ENCODE results near the gene PROSER1. TPM values are rescaled to one million over a fixed set of nuclear protein-coding genes. Genes with fewer than 3 reads are reported as not detected.

PROSER1 gene
- total and polyA plus RNA-seq, 2 donors from 2014 or later, result 9.0 to 26.3 TPM

DNA sequence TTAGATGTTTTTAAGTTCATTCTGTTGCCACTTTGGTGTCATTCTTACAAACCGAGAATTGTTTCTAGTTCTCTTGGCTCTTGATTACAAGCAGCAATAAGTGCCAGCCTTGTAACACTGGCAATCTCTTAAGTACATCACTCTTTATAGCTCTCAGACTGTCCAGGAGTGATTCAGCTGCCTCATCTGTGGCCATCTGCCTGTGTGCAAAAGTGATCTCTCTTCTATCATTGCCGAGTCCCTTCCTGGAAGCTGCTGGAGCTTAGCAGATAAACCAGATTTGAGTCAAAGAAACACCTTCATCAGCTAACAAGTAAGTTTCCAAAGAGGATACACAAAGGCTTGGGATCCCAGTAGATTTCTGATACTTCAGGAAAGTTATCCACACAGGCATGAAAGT lies 70.4 kb downstream of the PROSER1 start:
- Histone ChIP-seq H3K4me3 (ENCODE audit: low read length in 3 of 3) (no peak overlapping the region), H3K27ac (ENCODE audit: low read depth in 2 of 2, low read length in 2 of 2) (no peak overlapping the region), H3K9ac (ENCODE audit: low read length in 3 of 3) (no peak overlapping the region), H3K36me3 (ENCODE audit: control insufficient read depth in 2 of 3, insufficient read depth in 3 of 3, low read length in 3 of 3) (no peaks in the 10 kb centered on the region), H3K27me3 (ENCODE audit: control insufficient read depth, insufficient read depth, low read length) (no peaks in the 10 kb centered on the region), H3K4me1 (ENCODE audit: control insufficient read depth in 2 of 3, insufficient read depth in 2 of 3, low read depth in 1 of 3, low read length in 3 of 3) (no peaks in the 10 kb centered on the region), H3K9me3 (ENCODE audit: control insufficient read depth in 2 of 3, insufficient read depth in 1 of 3, low read length in 3 of 3) (no peaks in the 10 kb centered on the region)
- TF ChIP-seq CTCF (IDR thresholded peaks at IDR 0.05; ENCODE audit: borderline replicate concordance, extremely low read depth, insufficient read depth), result no peak
- intact Hi-C loops (cut with DNase I), result no loop called here
- no peak for DNase-seq
- no peak for FAIRE-seq

GRCh38 chr13:38965281-38965680 lies 72.6 kb downstream of the PROSER1 start:
- Histone ChIP-seq H3K9me3 (ENCODE audit: control insufficient read depth in 2 of 3, insufficient read depth in 1 of 3, low read length in 3 of 3) (peaks cover 0 to 3% (median 0%) of the 10 kb centered on the region in 3 donors), H3K4me1 (ENCODE audit: control insufficient read depth in 2 of 3, insufficient read depth in 2 of 3, low read depth in 1 of 3, low read length in 3 of 3) (no peaks in the 10 kb centered on the region), H3K36me3 (ENCODE audit: control insufficient read depth in 2 of 3, insufficient read depth in 3 of 3, low read length in 3 of 3) (no peaks in the 10 kb centered on the region), H3K27ac (ENCODE audit: low read depth in 2 of 2, low read length in 2 of 2) (no peak overlapping the region), H3K9ac (ENCODE audit: low read length in 3 of 3) (no peak overlapping the region), H3K4me3 (ENCODE audit: low read length in 3 of 3) (no peak overlapping the region), H3K27me3 (ENCODE audit: control insufficient read depth, insufficient read depth, low read length) (no peaks in the 10 kb centered on the region)
- TF ChIP-seq CTCF (IDR thresholded peaks at IDR 0.05; ENCODE audit: borderline replicate concordance, extremely low read depth, insufficient read depth), result no peak
- FAIRE-seq (no peak), DNase-seq (no peak)
- intact Hi-C loops (cut with DNase I), result no loop called here

DNA sequence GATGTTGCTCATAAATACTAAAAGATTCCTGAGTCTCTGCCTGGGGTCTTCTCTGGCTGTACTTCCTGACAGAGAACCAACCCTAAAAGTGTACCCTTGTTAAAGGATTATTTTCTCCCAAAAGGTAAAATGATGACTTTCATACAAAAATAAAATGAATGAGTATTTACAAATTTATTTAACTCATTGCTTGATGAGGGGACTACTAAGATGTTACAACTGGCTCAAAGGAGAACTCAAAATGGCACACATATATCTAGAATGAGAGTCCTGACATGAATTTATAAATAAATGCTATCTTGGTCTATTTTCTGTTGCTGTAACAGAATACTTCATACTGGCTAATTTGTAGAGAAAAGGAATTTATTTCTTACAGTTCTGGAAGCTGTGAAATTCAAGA lies 77.7 kb downstream of the PROSER1 start:
- Histone ChIP-seq H3K27me3 (ENCODE audit: control insufficient read depth, insufficient read depth, low read length) (no peaks in the 10 kb centered on the region), H3K4me1 (ENCODE audit: control insufficient read depth in 2 of 3, insufficient read depth in 2 of 3, low read depth in 1 of 3, low read length in 3 of 3) (no peaks in the 10 kb centered on the region), H3K9me3 (ENCODE audit: control insufficient read depth in 2 of 3, insufficient read depth in 1 of 3, low read length in 3 of 3) (peaks cover 0 to 4% (median 0%) of the 10 kb centered on the region in 3 donors), H3K9ac (ENCODE audit: low read length in 3 of 3) (no peak overlapping the region), H3K36me3 (ENCODE audit: control insufficient read depth in 2 of 3, insufficient read depth in 3 of 3, low read length in 3 of 3) (no peaks in the 10 kb centered on the region), H3K4me3 (ENCODE audit: low read length in 3 of 3) (no peak overlapping the region), H3K27ac (ENCODE audit: low read depth in 2 of 2, low read length in 2 of 2) (no peak overlapping the region)
- TF ChIP-seq CTCF (IDR thresholded peaks at IDR 0.05; ENCODE audit: borderline replicate concordance, extremely low read depth, insufficient read depth), result no peak
- intact Hi-C loops (cut with DNase I), result no loop called here
- DNase-seq, result no peak
- no peak for FAIRE-seq

Other genes starting within 250 kb of the PROSER1 start
- not detected for gene STOML3, start 47.3 kb downstream of the PROSER1 start, total RNA-seq
- gene STOML3, start 47.3 kb downstream of the PROSER1 start, polyA plus RNA-seq (ENCODE audit: insufficient read depth, low read depth, low replicate concordance), result not detected
- 30.4 TPM for gene NHLRC3, start 367 bp upstream of the PROSER1 start, total RNA-seq
- 12.6 TPM for gene NHLRC3, start 367 bp upstream of the PROSER1 start, polyA plus RNA-seq (ENCODE audit: insufficient read depth, low read depth, low replicate concordance)

Measured in kidney (tissue), 14 donors.